ENCODE data around the gene BEND4. TPM values are rescaled to one million over a fixed set of nuclear protein-coding genes. Genes with fewer than 3 reads are reported as not detected.

BEND4 gene
- total RNA-seq, 1 donor from 2014 or later = 0.13 TPM

DNA sequence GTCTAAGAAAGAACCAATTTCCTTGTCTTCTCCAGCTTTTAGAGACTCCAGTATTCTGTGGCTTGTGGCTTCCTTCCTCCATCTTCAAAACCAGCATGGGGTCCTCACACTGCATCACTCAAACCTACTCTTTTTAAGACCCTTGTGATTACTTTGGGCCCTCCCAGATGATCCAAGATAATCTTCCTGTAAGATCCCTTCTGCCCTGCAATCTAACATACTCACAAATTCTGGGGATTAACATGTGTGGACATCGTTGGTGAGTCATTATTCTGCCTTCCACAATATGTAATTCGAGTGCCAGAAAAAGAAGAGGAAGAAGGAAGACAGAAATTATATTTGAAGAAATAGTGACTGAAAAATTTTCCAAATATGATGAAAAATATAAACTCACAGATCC lies 47.9 kb downstream of the BEND4 start:
- DNase-seq (ENCODE audit: low read depth, low spot score) = no peak

DNA sequence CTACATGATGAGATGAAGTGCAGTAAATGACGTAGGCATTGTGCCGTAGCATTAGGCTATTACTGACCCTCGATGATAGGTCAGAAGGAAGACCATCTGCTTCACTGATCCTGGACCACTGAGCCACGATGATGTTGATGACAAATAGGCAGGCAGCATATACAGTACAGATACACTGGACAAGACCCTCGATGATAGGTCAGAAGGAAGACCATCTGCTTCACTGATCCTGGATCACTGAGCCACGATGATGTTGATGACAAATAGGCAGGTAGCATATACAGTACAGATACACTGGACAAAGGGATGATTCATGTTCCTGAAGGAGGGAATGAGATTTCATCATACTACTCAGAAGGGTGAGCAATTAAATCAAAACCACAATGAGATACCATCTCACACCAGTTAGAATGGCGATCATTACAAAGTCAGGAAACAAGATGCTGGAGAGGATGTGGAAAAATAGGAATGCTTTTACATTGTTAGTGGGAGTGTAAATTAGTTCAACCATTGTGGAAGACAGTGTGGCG lies 50.9 kb downstream of the BEND4 start:
- DNase-seq (ENCODE audit: low read depth, low spot score) = no peak

DNA sequence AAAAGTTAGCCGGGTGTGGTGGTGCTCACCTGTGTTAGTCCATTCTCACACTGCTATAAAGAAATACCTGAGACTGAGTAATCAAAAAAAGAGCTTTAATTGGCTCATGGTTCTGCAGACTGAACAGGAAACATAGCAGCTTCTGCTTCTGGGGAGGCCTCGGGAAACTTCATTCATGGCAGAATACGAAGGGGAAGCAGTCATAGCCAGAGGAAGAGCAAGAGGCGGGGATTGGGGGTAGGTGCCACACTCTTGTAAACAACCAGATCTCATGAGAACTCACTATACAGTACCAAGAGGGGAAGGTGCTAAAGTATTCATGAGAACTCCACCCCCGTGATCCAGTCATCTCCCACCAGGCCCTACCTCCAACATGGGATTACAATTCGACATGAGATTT lies 64.1 kb downstream of the BEND4 start:
- DNase-seq (ENCODE audit: low read depth, low spot score) = no peak

DNA sequence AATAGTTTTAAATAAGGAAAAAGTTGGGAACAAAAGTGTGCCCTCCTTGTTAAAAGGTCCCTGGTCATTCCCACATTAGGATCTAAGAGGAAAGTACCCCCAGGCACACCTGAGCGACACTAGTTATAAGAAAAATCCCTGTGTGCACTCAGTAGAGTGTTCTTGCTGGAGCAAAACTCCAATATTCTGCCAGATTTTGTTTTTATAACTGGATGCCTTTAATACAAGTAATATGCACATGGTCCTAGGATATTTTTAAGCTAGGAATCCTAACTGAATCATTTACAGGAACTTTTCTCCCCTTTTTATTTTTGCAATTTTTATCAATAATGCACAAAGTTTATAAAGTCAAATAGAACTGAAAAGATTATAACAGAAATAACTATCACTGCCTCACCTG lies 68.6 kb downstream of the BEND4 start:
- no peak for DNase-seq (ENCODE audit: low read depth, low spot score)

DNA sequence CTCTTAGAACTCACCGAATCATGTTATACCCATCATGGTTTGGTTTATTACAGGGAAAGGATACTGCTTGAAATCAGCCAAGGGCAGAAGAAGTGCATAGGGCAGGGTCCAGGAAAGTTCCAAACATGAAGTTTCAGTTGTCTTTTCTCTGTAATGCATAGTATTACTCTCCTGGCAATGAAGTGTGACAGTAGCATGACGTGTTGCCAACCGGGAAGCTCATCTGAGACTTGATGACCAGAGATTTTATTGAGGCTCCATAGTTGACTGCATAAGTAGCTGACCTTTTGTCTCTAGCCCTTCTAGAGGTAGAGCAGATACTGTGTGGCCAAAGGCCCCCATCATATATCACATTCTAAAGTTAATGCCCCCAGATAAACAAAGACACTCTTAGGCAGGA lies 72.1 kb downstream of the BEND4 start:
- DNase-seq (ENCODE audit: low read depth, low spot score) = no peak

DNA sequence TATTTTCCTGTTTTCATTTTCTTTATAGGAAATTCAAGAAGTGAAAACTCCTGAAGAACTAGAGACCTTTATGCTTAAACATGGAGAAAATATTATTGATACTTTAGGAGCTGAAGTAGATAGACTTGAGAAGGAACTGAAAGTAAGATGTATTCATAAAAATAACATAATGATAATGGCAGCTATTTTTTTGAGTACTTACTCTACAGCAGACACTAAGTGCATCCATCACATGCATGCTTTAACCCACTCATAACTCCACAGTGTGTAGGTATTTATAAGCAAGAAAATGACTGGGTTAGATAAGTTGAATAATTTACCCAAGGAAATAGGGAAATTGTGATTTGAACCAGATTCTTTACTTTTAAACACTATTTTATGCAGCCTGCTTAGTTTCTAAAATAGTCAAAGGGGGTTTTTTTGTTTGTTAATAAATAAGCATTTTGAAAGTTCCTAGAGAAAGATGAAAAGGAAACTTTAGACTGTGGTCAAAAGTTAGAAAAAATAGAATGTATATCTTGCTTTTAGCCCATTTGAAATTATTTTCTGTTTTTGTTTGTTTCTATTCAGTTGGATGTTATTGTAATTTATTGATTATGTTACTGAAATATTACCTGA lies 74.2 kb downstream of the BEND4 start:
- no peak for DNase-seq (ENCODE audit: low read depth, low spot score)

DNA sequence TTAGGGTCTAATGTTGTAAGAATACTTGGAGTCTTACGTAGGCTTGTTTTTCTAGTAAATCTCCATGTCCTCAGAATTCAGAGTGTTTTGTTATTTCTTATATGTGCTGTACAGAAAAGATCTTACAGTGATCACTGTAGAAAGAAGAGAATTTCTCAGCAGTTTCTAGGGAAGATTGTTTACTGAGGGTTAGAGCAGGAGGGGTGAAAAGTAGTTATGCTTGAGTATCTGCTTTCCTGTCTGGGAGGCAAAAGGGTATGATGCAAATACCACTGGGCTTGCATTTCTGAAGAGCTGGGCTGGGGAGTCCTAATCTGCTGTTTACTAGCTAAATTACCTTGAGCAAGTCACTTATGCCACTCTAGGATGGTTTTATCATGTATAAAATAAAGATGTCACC lies 78.2 kb downstream of the BEND4 start:
- DNase-seq (ENCODE audit: low read depth, low spot score) = no peak

DNA sequence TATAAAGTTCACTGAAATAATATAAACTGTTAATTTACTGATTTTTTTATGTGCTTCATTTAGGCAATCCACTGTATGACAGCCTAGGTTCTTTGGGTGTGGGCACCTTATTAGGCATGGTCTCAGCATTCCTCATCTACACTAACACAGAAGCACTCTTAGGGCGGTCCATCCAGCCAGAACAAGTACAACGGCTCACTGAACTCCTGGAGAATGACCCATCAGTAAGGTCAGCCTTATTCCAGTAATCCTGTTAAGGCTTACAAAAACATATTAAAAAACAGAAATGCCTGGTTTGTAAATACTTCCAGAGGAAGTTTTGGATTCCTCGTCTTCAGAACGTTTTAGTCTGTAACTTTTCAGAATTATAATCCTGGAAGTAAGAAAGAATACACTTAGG lies 82.0 kb downstream of the BEND4 start:
- no peak for DNase-seq (ENCODE audit: low read depth, low spot score)

DNA sequence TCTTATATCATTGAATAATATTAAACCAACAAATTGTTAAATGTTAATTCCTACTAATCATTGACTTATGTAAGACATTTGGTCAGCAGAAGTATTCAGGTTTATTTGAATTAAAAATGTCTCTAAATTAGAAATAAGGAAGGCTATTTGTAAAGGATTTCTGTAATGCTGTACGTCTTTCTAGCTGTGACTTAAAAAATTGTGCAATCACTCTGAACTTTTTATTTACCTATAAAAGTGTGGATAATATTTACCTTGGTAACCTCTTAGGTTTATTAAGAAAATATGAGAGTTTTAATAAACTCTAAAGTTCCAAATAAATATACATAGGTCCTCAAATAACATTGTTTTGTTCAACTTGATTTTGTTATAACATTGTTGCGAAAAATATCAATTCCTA lies 85.2 kb downstream of the BEND4 start:
- no peak for DNase-seq (ENCODE audit: low read depth, low spot score)

DNA sequence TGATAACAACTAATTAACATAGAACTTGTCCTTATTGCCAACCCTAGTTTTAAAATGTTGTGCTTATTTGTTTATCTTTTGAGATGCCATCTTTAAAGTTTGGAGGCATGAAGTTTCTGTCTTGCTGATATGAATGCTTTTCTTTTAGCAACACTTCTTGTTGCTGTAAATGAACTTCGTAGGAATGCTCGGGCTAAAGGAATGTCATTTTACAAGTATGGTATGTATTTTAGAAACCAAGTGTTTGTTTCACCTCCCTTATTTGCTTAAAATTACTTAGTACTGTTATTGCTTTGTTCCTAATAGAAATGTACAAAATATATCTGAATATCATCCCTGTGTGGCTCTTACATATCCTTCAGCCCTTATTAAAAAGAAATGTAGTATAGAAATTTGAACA lies 86.1 kb downstream of the BEND4 start:
- DNase-seq (ENCODE audit: low read depth, low spot score) = no peak

Other genes with a start within 250 kb of the BEND4 start
- gene TMEM33, start 217.2 kb downstream of the BEND4 start, total RNA-seq = 68.8 and 103 TPM in 2 replicates
- gene DCAF4L1, start 170.9 kb downstream of the BEND4 start, total RNA-seq = 0.07 and 0.18 TPM in 2 replicates
- 59.0 and 59.5 TPM in 2 replicates for gene SLC30A9, start 162.1 kb downstream of the BEND4 start, total RNA-seq
- 17.2 and 166 TPM in 2 replicates for gene SHISA3, start 244.8 kb upstream of the BEND4 start, total RNA-seq

Measured in pulmonary artery endothelial cell (primary cell).